ENCODE results near the gene ANXA9. TPM values are rescaled to one million over a fixed set of nuclear protein-coding genes. Genes with fewer than 3 reads are reported as not detected.
A peak's percentile ranks its signal among the peaks of the same experiment; 100 is the strongest.

ANXA9 gene
- total RNA-seq, 2 donors from 2014 or later: 0.21 TPM; not detected in 1

GRCh38 chr1:150981177-150981804 is 801 bp upstream of the ANXA9 start:
- DNase-seq (no peak), ATAC-seq (replicated peaks in 1 of 2) (no peak)
- Mint-ChIP-seq H3K27me3 (ENCODE audit: low read depth) (no peaks in the 10 kb centered on the region), H3K27ac (no peak overlapping the region), H3K4me3 (no peak overlapping the region), H3K9me3 (no peaks in the 10 kb centered on the region), H3K36me3 (ENCODE audit: insufficient read depth in 2 of 2) (no peaks in the 10 kb centered on the region), H3K4me1 (ENCODE audit: low read depth) (peaks cover 37% of the 10 kb centered on the region)

- Mint-ChIP-seq H3K4me3 (no peak overlapping the region), H3K36me3 (ENCODE audit: insufficient read depth in 2 of 2) (no peaks in the 10 kb centered on the region), H3K27me3 (ENCODE audit: low read depth) (no peaks in the 10 kb centered on the region), H3K4me1 (ENCODE audit: low read depth) (no peaks in the 10 kb centered on the region), H3K27ac (no peak overlapping the region), H3K9me3 (no peaks in the 10 kb centered on the region)
- no peak for ATAC-seq (replicated peaks in 1 of 2)
- no peak for DNase-seq
Observed at GRCh38 chr1:150985179-150985825, 3.2 kb downstream of the ANXA9 start.

- Mint-ChIP-seq H3K27me3 (ENCODE audit: low read depth) (no peaks in the 10 kb centered on the region), H3K4me1 (ENCODE audit: low read depth) (no peaks in the 10 kb centered on the region), H3K9me3 (no peaks in the 10 kb centered on the region), H3K4me3 (no peak overlapping the region), H3K36me3 (ENCODE audit: insufficient read depth in 2 of 2) (no peaks in the 10 kb centered on the region), H3K27ac (no peak overlapping the region)
- ATAC-seq (replicated peaks in 1 of 2) (no peak), DNase-seq (no peak)
Observed at GRCh38 chr1:150987924-150988323, 5.8 kb downstream of the ANXA9 start.

DNA sequence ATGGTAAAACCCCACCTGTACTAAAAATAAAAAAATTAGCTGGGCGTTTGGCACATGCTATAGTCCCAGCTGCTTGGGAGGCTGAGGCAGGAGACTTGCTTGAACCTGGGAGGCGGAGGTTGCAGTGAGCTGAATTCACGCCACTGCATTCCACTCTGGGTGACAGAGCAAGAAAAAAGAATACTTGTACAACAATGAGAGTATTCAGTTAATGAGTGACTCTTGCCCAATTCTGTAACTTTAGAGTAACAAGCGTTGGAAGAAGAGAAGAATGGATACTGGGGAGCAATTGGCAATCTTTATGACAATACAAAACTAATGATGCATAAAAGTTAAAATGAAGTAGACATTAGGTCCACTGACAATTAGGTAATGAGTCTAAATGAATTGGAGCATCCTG is 10.5 kb downstream of the ANXA9 start:
- H3K4me3 Mint-ChIP-seq: no peak overlapping the region
- H3K27me3 Mint-ChIP-seq (ENCODE audit: low read depth): no peaks in the 10 kb centered on the region
- H3K4me1 Mint-ChIP-seq (ENCODE audit: low read depth): no peaks in the 10 kb centered on the region
- no peak overlapping the region for H3K27ac Mint-ChIP-seq
- ATAC-seq (replicated peaks in 1 of 2) (no peak), DNase-seq (no peak)
- no peaks in the 10 kb centered on the region for H3K36me3 Mint-ChIP-seq (ENCODE audit: insufficient read depth in 2 of 2)
- no peaks in the 10 kb centered on the region for H3K9me3 Mint-ChIP-seq

GRCh38 chr1:150994248-150994647 is 12.2 kb downstream of the ANXA9 start:
- no peak for ATAC-seq (replicated peaks in 1 of 2)
- no peak overlapping the region for H3K27ac Mint-ChIP-seq
- no peaks in the 10 kb centered on the region for H3K9me3 Mint-ChIP-seq
- peaks cover 6% of the 10 kb centered on the region for H3K4me1 Mint-ChIP-seq (ENCODE audit: low read depth)
- DNase-seq: no peak
- H3K27me3 Mint-ChIP-seq (ENCODE audit: low read depth): no peaks in the 10 kb centered on the region
- H3K36me3 Mint-ChIP-seq (ENCODE audit: insufficient read depth in 2 of 2): no peaks in the 10 kb centered on the region
- H3K4me3 Mint-ChIP-seq: no peak overlapping the region

DNA sequence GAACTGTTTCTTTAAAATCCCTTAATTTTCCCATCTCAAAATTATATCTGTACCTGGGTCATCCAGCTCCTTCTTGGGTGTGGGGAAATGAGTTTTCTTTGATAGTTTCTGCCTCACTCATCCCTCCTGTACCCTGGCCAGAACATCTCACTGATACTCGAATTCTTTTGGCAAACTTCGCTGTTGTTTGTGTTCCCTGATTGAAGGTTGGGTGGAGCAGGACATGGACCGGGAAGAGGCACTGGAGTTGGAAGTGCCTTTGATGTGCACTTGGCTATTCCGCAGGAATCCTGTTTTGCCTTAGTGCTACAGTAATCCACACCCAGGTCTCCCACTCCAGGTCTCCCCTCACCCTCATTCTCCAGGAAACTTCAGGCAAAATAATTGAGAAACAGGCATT is 13.4 kb downstream of the ANXA9 start:
- Mint-ChIP-seq H3K4me1 (ENCODE audit: low read depth) (peaks cover 18% of the 10 kb centered on the region), H3K27me3 (ENCODE audit: low read depth) (no peaks in the 10 kb centered on the region), H3K4me3 (peak overlapping the region in 1 of 2 donors; percentile 40), H3K36me3 (ENCODE audit: insufficient read depth in 2 of 2) (no peaks in the 10 kb centered on the region), H3K9me3 (no peaks in the 10 kb centered on the region), H3K27ac (no peak overlapping the region)
- ATAC-seq (replicated peaks in 1 of 2): no peak
- DNase-seq: no peak

GRCh38 chr1:150995896-150996295 is 13.8 kb downstream of the ANXA9 start:
- ATAC-seq (replicated peaks in 1 of 2) (no peak), DNase-seq (peak in 1 of 2 donors; percentile 37)
- H3K27ac Mint-ChIP-seq: no peak overlapping the region
- peak overlapping the region in 1 of 2 donors; percentile 40 for H3K4me3 Mint-ChIP-seq
- peaks cover 0 to under 1% of the 10 kb centered on the region in 2 donors for H3K36me3 Mint-ChIP-seq (ENCODE audit: insufficient read depth in 2 of 2)
- H3K27me3 Mint-ChIP-seq (ENCODE audit: low read depth): no peaks in the 10 kb centered on the region
- peaks cover 22% of the 10 kb centered on the region for H3K4me1 Mint-ChIP-seq (ENCODE audit: low read depth)
- no peaks in the 10 kb centered on the region for H3K9me3 Mint-ChIP-seq

DNA sequence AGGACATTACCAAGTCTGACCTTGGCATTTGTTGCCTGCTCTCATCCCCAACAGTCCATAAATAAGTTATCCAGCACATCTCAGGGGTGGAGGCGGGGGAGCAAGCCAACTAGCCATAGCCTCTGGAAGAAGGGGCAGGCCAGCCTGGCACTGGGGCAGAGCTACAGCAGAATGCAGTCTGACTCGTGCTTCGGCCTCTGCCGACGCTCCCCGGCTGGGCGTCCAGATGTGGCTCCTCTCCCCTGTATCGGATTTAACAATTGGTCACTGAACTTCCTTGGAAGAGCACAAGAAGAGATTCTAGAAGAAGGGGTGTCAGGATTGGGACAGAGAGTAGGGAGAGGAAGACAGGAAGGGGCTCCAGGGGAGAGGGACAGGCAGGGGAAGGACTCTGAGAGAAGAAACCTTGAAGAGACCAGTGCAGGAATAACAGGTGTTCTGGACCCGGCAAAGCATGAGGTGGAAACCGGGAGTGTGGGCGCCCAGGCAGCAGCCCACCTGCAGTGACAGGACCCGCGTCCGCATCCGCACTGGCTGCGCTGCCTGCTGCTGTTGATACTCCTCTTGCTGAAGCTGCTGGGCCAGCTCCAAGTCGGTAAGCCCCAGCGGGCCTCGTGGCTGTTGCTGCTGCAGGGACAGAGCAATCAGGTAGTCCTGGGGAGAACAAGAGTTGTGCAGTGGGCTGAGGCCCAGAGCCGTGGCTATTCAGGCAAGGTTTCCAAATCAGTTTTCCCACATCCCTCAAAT is 15.2 kb downstream of the ANXA9 start:
- Mint-ChIP-seq H3K27me3 (ENCODE audit: low read depth) (no peaks in the 10 kb centered on the region), H3K4me1 (ENCODE audit: low read depth) (peaks cover 36% of the 10 kb centered on the region), H3K27ac (no peak overlapping the region), H3K9me3 (no peaks in the 10 kb centered on the region), H3K4me3 (no peak overlapping the region), H3K36me3 (ENCODE audit: insufficient read depth in 2 of 2) (peaks cover 0 to 3% of the 10 kb centered on the region in 2 donors)
- no peak for ATAC-seq (replicated peaks in 1 of 2)
- no peak for DNase-seq

- no peak overlapping the region for H3K4me3 Mint-ChIP-seq
- H3K27me3 Mint-ChIP-seq (ENCODE audit: low read depth): no peaks in the 10 kb centered on the region
- no peak overlapping the region for H3K27ac Mint-ChIP-seq
- peaks cover 0 to 3% of the 10 kb centered on the region in 2 donors for H3K36me3 Mint-ChIP-seq (ENCODE audit: insufficient read depth in 2 of 2)
- no peaks in the 10 kb centered on the region for H3K9me3 Mint-ChIP-seq
- DNase-seq (no peak), ATAC-seq (replicated peaks in 1 of 2) (no peak)
- peaks cover 43% of the 10 kb centered on the region for H3K4me1 Mint-ChIP-seq (ENCODE audit: low read depth)
Observed at GRCh38 chr1:150997949-150998348, 15.9 kb downstream of the ANXA9 start.

DNA sequence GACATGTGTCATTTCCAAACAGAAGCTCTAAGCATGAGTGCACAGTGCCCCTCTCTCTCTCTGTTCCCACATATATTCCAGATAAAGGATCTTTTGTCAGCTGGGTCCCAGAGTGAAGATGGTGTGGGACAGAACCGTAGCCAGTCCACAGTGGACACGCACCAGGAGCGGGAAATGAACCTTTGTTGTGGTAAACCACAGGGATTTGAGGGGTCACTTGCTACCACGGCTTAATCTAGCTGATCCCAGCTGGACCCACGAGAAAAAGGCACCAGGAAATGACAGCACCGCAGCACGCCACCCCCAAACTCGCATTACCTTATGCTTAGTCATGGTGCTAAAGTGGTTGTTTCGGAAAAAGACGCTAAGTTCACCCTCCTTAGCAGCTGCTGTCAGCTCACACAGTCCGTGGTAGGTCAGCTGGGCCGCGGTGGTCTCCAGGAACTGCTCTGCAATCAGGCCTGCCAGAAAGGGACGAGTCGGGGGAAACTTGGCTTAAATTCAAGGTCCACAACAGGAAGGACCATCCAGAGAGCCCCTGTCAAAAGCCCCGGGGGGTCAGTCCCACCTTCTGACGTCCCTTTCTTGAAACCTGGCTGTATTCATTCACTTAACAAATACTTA is 17.1 kb downstream of the ANXA9 start:
- H3K27ac Mint-ChIP-seq: no peak overlapping the region
- DNase-seq (peak; percentile 39 to 47), ATAC-seq (replicated peaks in 1 of 2) (peak; percentile 80 to 81)
- no peaks in the 10 kb centered on the region for H3K27me3 Mint-ChIP-seq (ENCODE audit: low read depth)
- H3K36me3 Mint-ChIP-seq (ENCODE audit: insufficient read depth in 2 of 2): peaks cover 0 to 3% of the 10 kb centered on the region in 2 donors
- H3K9me3 Mint-ChIP-seq: no peaks in the 10 kb centered on the region
- no peak overlapping the region for H3K4me3 Mint-ChIP-seq
- peaks cover 49% of the 10 kb centered on the region for H3K4me1 Mint-ChIP-seq (ENCODE audit: low read depth)

DNA sequence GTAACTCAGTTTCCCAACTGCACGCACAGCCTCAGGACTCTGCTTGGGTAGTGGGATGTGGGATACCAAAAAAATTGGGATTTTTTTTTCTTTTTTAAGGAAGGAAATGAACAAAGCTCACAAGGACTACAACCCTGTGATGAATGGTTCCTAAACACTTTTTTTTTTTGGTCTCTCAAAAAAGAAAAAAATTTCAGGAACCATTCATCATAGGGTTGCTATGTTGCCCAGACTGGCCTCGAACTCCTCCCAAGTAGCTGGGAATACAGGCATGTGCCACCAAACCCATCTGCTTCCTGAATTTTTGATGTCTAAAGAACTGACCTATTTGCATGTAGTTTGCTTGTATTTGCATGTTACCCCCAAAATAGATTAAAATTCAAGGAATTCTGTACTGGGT is 17.8 kb downstream of the ANXA9 start:
- DNase-seq (no peak), ATAC-seq (replicated peaks in 1 of 2) (no peak)
- no peaks in the 10 kb centered on the region for H3K27me3 Mint-ChIP-seq (ENCODE audit: low read depth)
- peaks cover 0 to 3% of the 10 kb centered on the region in 2 donors for H3K36me3 Mint-ChIP-seq (ENCODE audit: insufficient read depth in 2 of 2)
- H3K4me3 Mint-ChIP-seq: no peak overlapping the region
- H3K9me3 Mint-ChIP-seq: no peaks in the 10 kb centered on the region
- H3K4me1 Mint-ChIP-seq (ENCODE audit: low read depth): peaks cover 55% of the 10 kb centered on the region
- no peak overlapping the region for H3K27ac Mint-ChIP-seq

DNA sequence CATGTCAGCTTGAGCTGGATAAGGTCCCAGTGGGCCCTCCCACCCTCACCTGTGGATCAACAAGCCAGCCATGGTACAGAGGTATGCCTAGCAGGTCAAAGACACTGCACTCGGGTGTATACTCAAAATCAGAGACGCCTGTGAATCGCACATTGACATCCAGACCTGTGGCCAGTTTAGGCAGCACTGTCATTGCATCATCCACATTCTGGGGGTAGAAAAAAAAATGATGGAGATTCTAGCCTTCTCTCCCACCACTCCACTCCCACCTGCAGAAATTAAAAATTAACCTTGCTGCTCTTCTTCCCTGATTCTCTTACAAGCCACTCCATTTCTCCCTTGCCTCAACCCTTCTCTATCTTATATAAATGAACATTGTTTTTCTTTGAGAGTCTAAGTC is 18.3 kb downstream of the ANXA9 start:
- ATAC-seq (replicated peaks in 1 of 2) (no peak), DNase-seq (no peak)
- H3K27me3 Mint-ChIP-seq (ENCODE audit: low read depth): no peaks in the 10 kb centered on the region
- peaks cover 59% of the 10 kb centered on the region for H3K4me1 Mint-ChIP-seq (ENCODE audit: low read depth)
- H3K27ac Mint-ChIP-seq: no peak overlapping the region
- no peaks in the 10 kb centered on the region for H3K9me3 Mint-ChIP-seq
- peaks cover 0 to 3% of the 10 kb centered on the region in 2 donors for H3K36me3 Mint-ChIP-seq (ENCODE audit: insufficient read depth in 2 of 2)
- H3K4me3 Mint-ChIP-seq: no peak overlapping the region

GRCh38 chr1:151001602-151002001 is 19.5 kb downstream of the ANXA9 start:
- H3K27ac Mint-ChIP-seq: peak overlapping the region; percentile 5
- DNase-seq: no peak
- ATAC-seq (replicated peaks in 1 of 2): no peak
- no peaks in the 10 kb centered on the region for H3K9me3 Mint-ChIP-seq
- H3K4me1 Mint-ChIP-seq (ENCODE audit: low read depth): peaks cover 71% of the 10 kb centered on the region
- H3K27me3 Mint-ChIP-seq (ENCODE audit: low read depth): no peaks in the 10 kb centered on the region
- H3K4me3 Mint-ChIP-seq: peak overlapping the region in 1 of 2 donors; percentile 7
- peaks cover 0 to 3% of the 10 kb centered on the region in 2 donors for H3K36me3 Mint-ChIP-seq (ENCODE audit: insufficient read depth in 2 of 2)

All from activated T-cell treated with anti-CD3 and anti-CD28 coated beads, Interleukin-2, amount 50 U/mL, for 72 hours (primary cell).